ENCODE measurements around the gene AGBL2.
"Not testable (repeated sequence)": the region's sequence is repeated elsewhere in the genome, so short reads cannot be mapped to it uniquely, and the experiment has no call there.

The AGBL2 gene

DNA sequence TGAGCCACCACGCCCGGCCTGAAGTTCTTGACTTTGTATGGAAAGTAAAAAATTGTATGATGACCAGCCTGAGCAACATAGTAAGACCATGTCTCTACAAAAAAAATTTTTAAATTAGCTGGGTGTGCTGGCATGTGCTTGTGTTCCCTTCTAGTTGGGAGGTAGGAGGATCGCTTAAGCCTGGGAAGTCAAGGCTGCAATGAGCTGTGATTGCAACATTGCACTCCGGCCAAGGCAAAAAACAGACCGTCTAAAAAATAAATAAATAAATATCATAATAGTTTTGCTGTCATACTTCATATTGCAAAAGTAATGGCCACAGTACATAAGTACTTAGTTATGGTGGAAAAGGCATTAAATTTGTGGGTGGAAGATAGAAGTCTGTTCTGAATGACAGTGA is 3.4 kb downstream of the AGBL2 start:
- intact Hi-C loops (cut with DNase I; ENCODE audit: low total_unique reads): loop anchor here (10.0 kb wide), 1 partner anchor 67 kb away; the partner anchor contains the start of gene MTCH2
- DNase-seq: no peak
- no peak overlapping the region for H3K4me3 ChIP-seq
- no peaks in the 10 kb centered on the region for H3K27me3 ChIP-seq
- H3K4me1 ChIP-seq: no peaks in the 10 kb centered on the region
- H3K9me3 ChIP-seq: no peaks in the 10 kb centered on the region
- TF ChIP-seq, protein P1, sequence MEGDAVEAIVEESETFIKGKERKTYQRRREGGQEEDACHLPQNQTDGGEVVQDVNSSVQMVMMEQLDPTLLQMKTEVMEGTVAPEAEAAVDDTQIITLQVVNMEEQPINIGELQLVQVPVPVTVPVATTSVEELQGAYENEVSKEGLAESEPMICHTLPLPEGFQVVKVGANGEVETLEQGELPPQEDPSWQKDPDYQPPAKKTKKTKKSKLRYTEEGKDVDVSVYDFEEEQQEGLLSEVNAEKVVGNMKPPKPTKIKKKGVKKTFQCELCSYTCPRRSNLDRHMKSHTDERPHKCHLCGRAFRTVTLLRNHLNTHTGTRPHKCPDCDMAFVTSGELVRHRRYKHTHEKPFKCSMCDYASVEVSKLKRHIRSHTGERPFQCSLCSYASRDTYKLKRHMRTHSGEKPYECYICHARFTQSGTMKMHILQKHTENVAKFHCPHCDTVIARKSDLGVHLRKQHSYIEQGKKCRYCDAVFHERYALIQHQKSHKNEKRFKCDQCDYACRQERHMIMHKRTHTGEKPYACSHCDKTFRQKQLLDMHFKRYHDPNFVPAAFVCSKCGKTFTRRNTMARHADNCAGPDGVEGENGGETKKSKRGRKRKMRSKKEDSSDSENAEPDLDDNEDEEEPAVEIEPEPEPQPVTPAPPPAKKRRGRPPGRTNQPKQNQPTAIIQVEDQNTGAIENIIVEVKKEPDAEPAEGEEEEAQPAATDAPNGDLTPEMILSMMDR (IDR thresholded peaks at IDR 0.05): no peak
- peaks cover 5 to 9% (median 6%) of the 10 kb centered on the region in 3 donors for H3K36me3 ChIP-seq
- no peak overlapping the region for H3K27ac ChIP-seq

DNA sequence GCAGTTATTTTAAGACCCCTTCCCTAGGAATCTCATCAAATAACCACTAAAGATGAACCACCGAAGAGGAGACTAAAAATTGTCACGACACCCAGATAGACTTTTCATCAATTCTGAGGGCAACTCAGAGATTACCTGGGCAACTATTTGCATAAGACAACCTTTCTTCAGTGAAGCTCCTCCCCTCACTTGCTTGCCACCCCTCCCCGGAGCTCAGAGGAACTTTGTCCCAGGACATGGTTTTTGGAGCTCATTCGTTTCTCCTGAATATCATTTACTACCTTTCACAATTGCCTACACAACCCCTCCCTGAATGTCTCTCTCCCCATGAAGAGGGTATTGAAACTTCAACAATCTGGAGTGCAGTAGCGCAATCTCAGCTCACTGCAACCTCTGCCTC is 3.9 kb downstream of the AGBL2 start:
- intact Hi-C loops (cut with DNase I; ENCODE audit: low total_unique reads): loop anchor here (10.0 kb wide), 1 partner anchor 66 kb away; the partner anchor contains the start of gene MTCH2
- H3K27ac ChIP-seq: no peak overlapping the region

DNA sequence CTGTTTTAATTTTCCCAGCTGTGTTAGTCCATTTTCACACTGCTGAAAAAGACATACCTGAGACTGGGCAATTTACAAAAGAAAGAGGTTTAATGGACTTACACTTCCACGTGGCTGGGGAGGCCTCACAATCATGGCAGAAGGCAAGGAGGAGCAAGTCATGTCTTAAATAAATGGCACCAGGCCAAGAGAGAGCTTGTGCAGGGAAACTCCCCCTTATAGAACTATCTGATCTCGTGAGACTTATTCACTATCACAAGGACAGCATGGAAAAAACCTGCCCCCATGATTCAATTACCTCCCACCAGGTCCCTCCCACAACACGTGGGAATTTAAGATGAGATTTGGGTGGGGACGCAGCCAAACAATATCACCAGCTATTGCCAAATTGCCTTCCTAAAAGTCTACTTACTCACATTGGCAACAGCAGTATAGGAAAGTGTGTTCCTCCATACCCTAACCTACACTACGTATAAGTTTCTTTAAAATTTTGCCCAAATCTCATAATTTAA is 7.8 kb downstream of the AGBL2 start:
- H3K36me3 ChIP-seq; H3K27me3 ChIP-seq; DNase-seq; H3K9me3 ChIP-seq; H3K4me3 ChIP-seq; H3K4me1 ChIP-seq; intact Hi-C loops (cut with DNase I; ENCODE audit: low total_unique reads); H3K27ac ChIP-seq: not testable (repeated sequence)

More for the DNA sequence above, 3.9 kb downstream of the AGBL2 start:
- peaks cover 0 to 3% (median under 1%) of the 10 kb centered on the region in 3 donors for H3K36me3 ChIP-seq
- TF ChIP-seq, protein P1 (IDR thresholded peaks at IDR 0.05): no peak
- H3K9me3 ChIP-seq: no peaks in the 10 kb centered on the region
- H3K27me3 ChIP-seq: no peaks in the 10 kb centered on the region
- no peak for DNase-seq
- H3K4me3 ChIP-seq: no peak overlapping the region
- no peaks in the 10 kb centered on the region for H3K4me1 ChIP-seq

DNA sequence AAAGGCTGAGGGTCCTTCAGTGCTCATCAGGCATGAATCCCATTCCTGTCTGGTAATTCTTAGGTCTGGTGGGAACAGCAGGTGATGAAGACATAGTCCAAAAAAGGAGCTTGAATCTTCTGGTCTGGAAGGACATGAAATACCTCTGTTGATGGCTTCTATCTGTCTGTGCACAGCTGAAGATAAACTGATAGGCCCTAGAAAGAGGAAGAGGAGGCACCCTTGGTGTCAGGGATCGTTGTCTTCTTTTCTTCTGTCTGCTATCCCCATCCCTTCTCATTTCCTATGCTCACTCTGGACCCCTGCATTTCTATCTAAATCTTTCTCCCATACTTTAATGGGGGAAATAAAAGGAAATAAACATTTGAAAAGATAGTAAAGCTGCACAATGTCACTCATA is 9.4 kb downstream of the AGBL2 start:
- Histone ChIP-seq H3K27me3 (no peaks in the 10 kb centered on the region), H3K4me3 (no peak overlapping the region), H3K36me3 (no peaks in the 10 kb centered on the region), H3K4me1 (no peaks in the 10 kb centered on the region), H3K27ac (no peak overlapping the region), H3K9me3 (no peaks in the 10 kb centered on the region)
- intact Hi-C loops (cut with DNase I; ENCODE audit: low total_unique reads): no loop called here
- no peak for DNase-seq
- TF ChIP-seq, protein P1 (IDR thresholded peaks at IDR 0.05): no peak

- Histone ChIP-seq H3K27ac (no peak overlapping the region), H3K4me1 (no peaks in the 10 kb centered on the region), H3K36me3 (no peaks in the 10 kb centered on the region), H3K4me3 (no peak overlapping the region), H3K27me3 (no peaks in the 10 kb centered on the region), H3K9me3 (no peaks in the 10 kb centered on the region)
- TF ChIP-seq, protein P1 (IDR thresholded peaks at IDR 0.05): no peak
- no peak for DNase-seq
- intact Hi-C loops (cut with DNase I; ENCODE audit: low total_unique reads): no loop called here
Observed at GRCh38 chr11:47691979-47692378, 23.2 kb downstream of the AGBL2 start.

- Histone ChIP-seq H3K4me3 (no peak overlapping the region), H3K9me3 (no peaks in the 10 kb centered on the region), H3K27me3 (no peaks in the 10 kb centered on the region), H3K36me3 (no peaks in the 10 kb centered on the region), H3K4me1 (no peaks in the 10 kb centered on the region), H3K27ac (no peak overlapping the region)
- intact Hi-C loops (cut with DNase I; ENCODE audit: low total_unique reads): no loop called here
- DNase-seq: no peak
- TF ChIP-seq, protein P1 (IDR thresholded peaks at IDR 0.05): no peak
Observed at GRCh38 chr11:47689480-47689879, 25.7 kb downstream of the AGBL2 start.
